Ramos (cell line): ENCODE data around the gene RIPOR2.

ENCODE experiments used
- in situ Hi-C: fragments of 300-500 bp; cut with MboI; formaldehyde crosslinking; loops from one replicate; pipeline ENCODE4 v1.14.3; 2022; ENCODE audit warnings: low sequenced_read_pairs; ENCODE audit not compliant: unreplicated experiment

Gene RIPOR2

GRCh38 chr6:24856246-24856599 lies 79.5 kb downstream of the RIPOR2 start:
- in situ Hi-C loops = loop anchor here (5.0 kb wide), 1 partner anchor 141 kb away; no protein-coding TSS in a partner anchor

- in situ Hi-C loops = loop anchor here (5.0 kb wide), 1 partner anchor 142 kb away; no protein-coding TSS in a partner anchor
Observed at GRCh38 chr6:24855395-24856245, 80.1 kb downstream of the RIPOR2 start.

- in situ Hi-C loops = no loop called here
Observed at GRCh38 chr6:24854077-24854666, 81.6 kb downstream of the RIPOR2 start.

GRCh38 chr6:24851086-24851485 lies 84.7 kb downstream of the RIPOR2 start:
- in situ Hi-C loops = no loop called here

GRCh38 chr6:24849713-24850112 lies 86.0 kb downstream of the RIPOR2 start:
- in situ Hi-C loops = no loop called here

GRCh38 chr6:24848461-24848860 lies 87.3 kb downstream of the RIPOR2 start:
- in situ Hi-C loops = no loop called here

- in situ Hi-C loops = no loop called here
Observed at GRCh38 chr6:24847402-24847801, 88.4 kb downstream of the RIPOR2 start.

- in situ Hi-C loops = no loop called here
Observed at GRCh38 chr6:24845578-24845977, 90.2 kb downstream of the RIPOR2 start.

- in situ Hi-C loops = no loop called here
Observed at GRCh38 chr6:24844903-24845302, 90.9 kb downstream of the RIPOR2 start.

GRCh38 chr6:24844061-24844460 lies 91.7 kb downstream of the RIPOR2 start:
- in situ Hi-C loops = no loop called here

- in situ Hi-C loops = no loop called here
Observed at GRCh38 chr6:24840187-24840586, 95.6 kb downstream of the RIPOR2 start.

GRCh38 chr6:24838994-24839393 lies 96.8 kb downstream of the RIPOR2 start:
- in situ Hi-C loops = no loop called here

GRCh38 chr6:24838081-24838480 lies 97.7 kb downstream of the RIPOR2 start:
- in situ Hi-C loops = no loop called here

- in situ Hi-C loops = no loop called here
Observed at GRCh38 chr6:24836109-24836508, 99.7 kb downstream of the RIPOR2 start.

- in situ Hi-C loops = no loop called here
Observed at GRCh38 chr6:24833711-24834386, 101.9 kb downstream of the RIPOR2 start.

- in situ Hi-C loops = no loop called here
Observed at GRCh38 chr6:24832794-24833193, 103.0 kb downstream of the RIPOR2 start.

- in situ Hi-C loops = no loop called here
Observed at GRCh38 chr6:24831771-24832716, 103.7 kb downstream of the RIPOR2 start.

GRCh38 chr6:24829657-24830056 lies 106.1 kb downstream of the RIPOR2 start:
- in situ Hi-C loops = no loop called here

- in situ Hi-C loops = no loop called here
Observed at GRCh38 chr6:24827970-24828369, 107.8 kb downstream of the RIPOR2 start.

- in situ Hi-C loops = no loop called here
Observed at GRCh38 chr6:24827162-24827561, 108.6 kb downstream of the RIPOR2 start.
